Right lobe of liver (tissue), 4 donors: ENCODE data around the gene BCL2L11.

Experiments used
- CTCF ChIP-seq, 4 donors: fragments of 200-600 bp in 3 of 4; fragments of 450-650 bp in 1 of 4; IDR thresholded peaks; one replicate each; pipeline versions ENCODE4 v1.5.1 to v1.8.0; 2016 to 2022; ENCODE audit warnings: antibody characterized with exemption in 4 of 4, mild to moderate bottlenecking in 2 of 4
- POLR2A ChIP-seq: fragments of 450-650 bp; IDR thresholded peaks from one replicate; pipeline ENCODE4 v1.6.1; 2017; ENCODE audit warnings: antibody characterized with exemption, mild to moderate bottlenecking
- donor health status: DM: no; HTN: no; CAD: no.
- donor health status: DM: no; HTN: no; CAD: no.
- donor health status: DM: no; HTN: yes; CAD: no.

DNA sequence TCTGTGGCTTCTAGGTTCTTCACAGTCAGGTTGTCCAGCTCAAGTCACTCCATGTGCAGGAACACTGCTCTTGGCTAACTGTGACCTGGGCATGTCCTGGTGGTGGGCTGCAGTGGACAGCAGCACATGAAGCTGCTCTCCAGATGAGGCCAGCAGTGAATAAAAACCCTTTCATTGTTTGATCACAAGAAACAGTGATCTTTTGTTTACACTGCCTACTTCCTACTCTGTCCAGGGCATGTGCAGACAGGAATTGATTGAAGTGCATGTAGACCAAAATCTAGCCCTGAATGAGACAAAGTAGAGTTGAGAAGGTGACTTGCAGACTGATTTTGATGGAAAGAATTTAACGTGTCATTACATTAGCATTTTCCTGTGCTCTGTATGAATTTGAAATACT, 34.9 kb downstream of the BCL2L11 start:
- no peak for TF ChIP-seq CTCF (IDR thresholded peaks at IDR 0.05)
- TF ChIP-seq POLR2A, result no peak
